ENCODE results near the gene CALM3. TPM values are rescaled to one million over a fixed set of nuclear protein-coding genes. Genes with fewer than 3 reads are reported as not detected.

The CALM3 gene
- total RNA-seq (2022; extraction: Qiagen RNA extraction; ENCODE audit: low read depth) = 195 to 247 TPM (median 227 TPM) in 5 replicates

DNA sequence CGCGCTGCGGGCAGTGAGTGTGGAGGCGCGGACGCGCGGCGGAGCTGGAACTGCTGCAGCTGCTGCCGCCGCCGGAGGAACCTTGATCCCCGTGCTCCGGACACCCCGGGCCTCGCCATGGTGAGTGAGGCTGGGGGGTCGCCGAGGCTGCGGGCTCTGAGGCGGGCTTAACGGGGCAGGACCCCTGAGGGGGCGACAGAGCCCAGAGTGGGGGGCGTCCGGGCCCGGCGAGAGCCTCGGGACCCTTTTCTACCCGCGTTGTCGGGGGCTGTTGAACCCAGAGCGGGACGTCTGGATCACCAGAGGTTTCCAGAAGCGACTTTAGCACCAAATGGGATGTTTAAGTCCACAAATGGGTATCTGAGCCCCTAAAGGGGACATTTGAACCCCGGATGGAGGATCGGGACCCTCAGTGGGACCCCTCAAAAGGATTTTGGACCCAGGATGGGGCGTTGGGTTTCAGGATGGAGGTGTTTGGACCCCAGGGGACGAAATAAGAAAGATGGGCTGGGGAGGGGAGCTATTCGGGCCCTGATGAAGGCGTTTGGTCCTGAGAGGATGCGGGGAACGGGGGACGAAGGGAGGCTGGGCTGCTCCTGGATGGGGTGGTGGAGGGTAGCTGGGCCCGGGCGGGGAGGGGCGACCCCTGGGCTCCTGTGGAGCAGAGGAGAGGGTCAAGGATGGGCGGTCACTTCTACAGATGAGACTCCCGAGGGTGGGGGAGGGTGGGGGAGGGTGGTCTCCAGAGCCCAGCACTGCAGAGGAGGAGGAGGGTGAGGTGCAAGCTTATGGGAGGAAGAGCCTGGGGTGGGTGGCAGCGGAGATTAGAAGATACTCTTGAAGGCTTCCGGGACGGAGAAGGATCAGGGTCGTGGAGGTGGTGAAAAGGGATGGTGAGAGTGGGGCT, at the start of gene CALM3:
Gene CALM3, plus strand, starts transcription at position 13 of the 907 bp plus-strand sequence. Its CDS starts 105 bp downstream, at position 118.

DNA sequence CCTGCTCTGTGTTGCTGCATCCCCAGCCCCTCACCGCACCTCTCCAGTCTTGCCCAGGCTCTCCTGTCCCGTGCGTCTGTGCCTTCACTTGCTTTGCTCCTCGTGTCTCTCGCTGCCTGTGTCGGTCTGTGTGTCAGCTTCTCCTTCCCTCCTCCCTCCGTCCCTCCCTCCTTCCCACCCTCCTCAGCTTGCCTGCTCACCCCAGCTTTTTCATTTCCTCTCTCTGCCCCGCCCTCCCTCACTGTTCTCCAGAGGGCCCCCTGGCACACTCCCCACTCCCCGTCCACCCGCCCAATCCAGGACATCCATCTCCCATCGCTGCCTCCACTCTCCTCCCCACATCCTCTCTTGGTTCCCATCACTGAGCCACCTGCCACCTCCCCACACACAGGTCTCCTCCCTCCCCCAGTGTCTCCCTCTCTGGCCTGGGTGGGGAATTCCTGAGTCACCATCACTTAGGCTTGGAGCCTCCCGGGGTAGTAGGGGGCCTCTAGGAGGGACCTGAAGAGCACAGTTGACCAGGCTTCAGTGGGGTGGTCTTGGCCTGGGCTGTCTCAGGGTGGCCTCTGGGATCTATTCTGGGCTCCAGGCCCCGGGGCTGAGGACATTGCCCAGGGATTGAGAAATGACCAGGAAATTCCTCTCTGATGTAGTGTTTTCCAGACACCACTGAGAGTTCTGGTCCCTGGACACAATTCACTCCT, 24.0 kb downstream of the CALM3 start, which contains the start of gene PTGIR:
Gene PTGIR, minus strand, starts transcription at position 132 of the 704 bp plus-strand sequence. CDS start 864 bp downstream, outside the sequence.

DNA sequence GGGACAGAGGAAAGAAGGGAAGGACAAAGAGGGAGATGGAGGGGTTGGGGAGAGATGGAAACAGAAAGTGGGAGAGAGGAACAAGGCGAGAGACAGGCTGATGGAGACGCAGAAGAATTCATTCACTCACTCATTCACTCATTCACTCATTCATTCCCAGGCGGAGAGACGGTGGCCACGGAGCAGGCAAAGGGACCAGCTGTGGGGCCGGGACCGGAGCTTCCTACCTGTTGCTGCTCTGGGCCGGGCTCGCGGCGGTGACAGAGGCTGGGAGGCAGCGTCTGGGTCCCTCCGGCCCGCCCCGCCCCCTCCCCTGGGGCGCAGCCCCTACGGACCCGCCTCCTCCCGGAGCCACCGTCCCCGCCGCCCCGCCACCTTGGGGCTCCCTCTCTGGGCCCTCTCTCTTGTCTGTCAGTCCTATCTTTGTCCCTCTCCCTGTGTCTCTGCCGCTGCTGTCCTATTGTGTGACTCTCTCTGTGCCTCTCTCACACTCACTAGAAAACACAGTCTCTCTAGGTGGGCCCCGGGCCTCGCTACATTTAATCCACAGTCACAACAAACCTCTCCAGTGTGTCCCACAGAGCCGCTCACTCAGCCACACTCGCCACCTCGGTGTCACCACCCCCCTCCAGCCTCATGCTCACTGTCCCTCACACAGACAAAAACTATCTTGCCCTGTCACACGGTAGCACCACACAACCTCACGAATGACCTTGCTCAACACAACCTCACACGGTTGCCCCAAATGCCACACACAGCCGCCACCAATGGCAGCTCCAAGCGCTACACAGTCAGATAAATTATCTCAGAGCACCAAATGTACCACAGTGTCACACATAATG, 35.0 kb downstream of the CALM3 start, which contains the start of gene GNG8:
Gene GNG8, minus strand, starts transcription at position 283 of the 842 bp plus-strand sequence. CDS start 1,520 bp downstream, outside the sequence.

Other genes starting within 250 kb of the CALM3 start
- gene CCDC8, start 187.8 kb upstream of the CALM3 start, total RNA-seq (2022; extraction: Qiagen RNA extraction; ENCODE audit: low read depth) = not detected in 5 replicates
- not detected in 5 replicates for gene PNMA8C, start 172.4 kb upstream of the CALM3 start, total RNA-seq (2022; extraction: Qiagen RNA extraction; ENCODE audit: low read depth)
- 9.3 to 10.4 TPM (median 10.0 TPM) in 5 replicates for gene PNMA8A, start 129.8 kb upstream of the CALM3 start, total RNA-seq (2022; extraction: Qiagen RNA extraction; ENCODE audit: low read depth)
- not detected in 5 replicates for gene PNMA8B, start 105.5 kb upstream of the CALM3 start, total RNA-seq (2022; extraction: Qiagen RNA extraction; ENCODE audit: low read depth)
- gene PTGIR, start 23.8 kb downstream of the CALM3 start, total RNA-seq (2022; extraction: Qiagen RNA extraction; ENCODE audit: low read depth) = 0.15 to 0.27 TPM in 2 of 5 replicates, not detected in the others
- not detected in 5 replicates for gene GNG8, start 34.9 kb downstream of the CALM3 start, total RNA-seq (2022; extraction: Qiagen RNA extraction; ENCODE audit: low read depth)
- 0.15 to 0.26 TPM (median 0.22 TPM) in 5 replicates for gene DACT3, start 59.9 kb downstream of the CALM3 start, total RNA-seq (2022; extraction: Qiagen RNA extraction; ENCODE audit: low read depth)
- gene PRKD2, start 115.8 kb downstream of the CALM3 start, total RNA-seq (2022; extraction: Qiagen RNA extraction; ENCODE audit: low read depth) = 22.0 to 30.2 TPM (median 27.9 TPM) in 5 replicates
- 17.6 to 20.8 TPM (median 19.2 TPM) in 5 replicates for gene FKRP, start 144.7 kb downstream of the CALM3 start, total RNA-seq (2022; extraction: Qiagen RNA extraction; ENCODE audit: low read depth)
- 72.8 to 90.7 TPM (median 85.6 TPM) in 5 replicates for gene STRN4, start 145.1 kb downstream of the CALM3 start, total RNA-seq (2022; extraction: Qiagen RNA extraction; ENCODE audit: low read depth)
- 207 to 256 TPM (median 226 TPM) in 5 replicates for gene SLC1A5, start 187.3 kb downstream of the CALM3 start, total RNA-seq (2022; extraction: Qiagen RNA extraction; ENCODE audit: low read depth)
- 243 to 332 TPM (median 307 TPM) in 5 replicates for gene AP2S1, start 249.5 kb downstream of the CALM3 start, total RNA-seq (2022; extraction: Qiagen RNA extraction; ENCODE audit: low read depth)

All from A549 treated with GW870086 at 1 μM for 4 hours (cell line).